A549 (cell line): ENCODE results near the gene NRG3.

Experiments used
- BCL3 ChIP-seq: fragments of >200 bp; sonication (Bioruptor Twin); formaldehyde crosslinking; IDR thresholded peaks from 3 replicates; pipeline ENCODE4 v1.6.1; 2016
- CBX2 ChIP-seq: fragments of 200-600 bp; sonication (generic); IDR thresholded peaks from 2 replicates; pipeline ENCODE4 v1.6.1; 2016; ENCODE audit warnings: low read depth, mild to moderate bottlenecking, borderline replicate concordance
- CEBPB ChIP-seq, 2 experiments: fragments of >200 bp in 1 of 2; sonication (Bioruptor Twin) in 1 of 2; formaldehyde crosslinking in 1 of 2; IDR thresholded peaks; 2 replicates each; pipeline ENCODE4 v1.6.1; 2012 to 2016
- CTCF ChIP-seq: fragments of >200 bp; sonication (Bioruptor Twin); formaldehyde crosslinking; IDR thresholded peaks from 3 replicates; pipeline ENCODE4 v1.5.1; 2016
- E2F6 ChIP-seq: IDR thresholded peaks from 2 replicates; pipeline ENCODE4 v1.6.1; 2012; ENCODE audit warnings: low read depth, borderline replicate concordance
- ELK1 ChIP-seq: fragments of 150-350 bp; IDR thresholded peaks from 2 replicates; pipeline ENCODE4 v1.6.1; 2014; ENCODE audit warnings: low read depth, mild to moderate bottlenecking, low read length
- EP300 ChIP-seq, 2 experiments: fragments of >200 bp; sonication (Bioruptor Twin); formaldehyde crosslinking; IDR thresholded peaks; 2 replicates in 1 of 2; 3 replicates in 1 of 2; pipeline ENCODE4 v1.6.1; 2016 to 2017
- JUNB ChIP-seq: fragments of >200 bp; sonication (Bioruptor Twin); formaldehyde crosslinking; IDR thresholded peaks from 2 replicates; pipeline ENCODE4 v1.6.1; 2016
- MAX ChIP-seq: IDR thresholded peaks from 2 replicates; pipeline ENCODE4 v1.6.1; 2012
- NPAS2 ChIP-seq: fragments of 250-450 bp; sonication (Bioruptor Pico); IDR thresholded peaks from 2 replicates; pipeline ENCODE4 v1.8.0; 2022; ENCODE audit warnings: mild to moderate bottlenecking, moderate library complexity, borderline replicate concordance
- RCOR1 ChIP-seq: fragments of 150-350 bp; IDR thresholded peaks from 2 replicates; pipeline ENCODE4 v1.6.1; 2014; ENCODE audit warnings: antibody characterized with exemption, low read length, low read depth
- SMC3 ChIP-seq: fragments of >200 bp; sonication (Bioruptor Twin); formaldehyde crosslinking; IDR thresholded peaks from 3 replicates; pipeline ENCODE4 v1.6.1; 2018; ENCODE audit warnings: inconsistent platforms
- SREBF2 ChIP-seq: fragments of 450-650 bp; IDR thresholded peaks from 2 replicates; pipeline ENCODE4 v1.6.1; 2014; ENCODE audit warnings: mild to moderate bottlenecking, moderate library complexity
- ZFP36 ChIP-seq: fragments of 450-650 bp; IDR thresholded peaks from 2 replicates; pipeline ENCODE4 v1.6.1; 2014; ENCODE audit warnings: borderline replicate concordance; ENCODE audit not compliant: partially characterized antibody

- TF ChIP-seq CTCF, result no peak
- no peak for TF ChIP-seq CBX2
- TF ChIP-seq SREBF2, result no peak
- TF ChIP-seq NPAS2 (CRISPR knock-in tag), result no peak
- TF ChIP-seq RCOR1, result no peak
- TF ChIP-seq SMC3, result no peak
- TF ChIP-seq ELK1, result no peak
- no peak for TF ChIP-seq EP300 (IDR thresholded peaks at IDR 0.05)
- no peak for TF ChIP-seq BCL3
- no peak for TF ChIP-seq ZFP36
- TF ChIP-seq MAX, result no peak
- no peak for TF ChIP-seq CEBPB (IDR thresholded peaks at IDR 0.05)
- no peak for TF ChIP-seq JUNB
- TF ChIP-seq E2F6, result no peak
These were observed 588.0 kb downstream of the NRG3 start for GRCh38 chr10:82462910-82463551.
